Immature natural killer cell (primary cell): ENCODE data around the gene ST6GALNAC4. TPM values are rescaled to one million over a fixed set of nuclear protein-coding genes. Genes with fewer than 3 reads are reported as not detected.
A peak's percentile ranks its signal among the peaks of the same experiment; 100 is the strongest.

ENCODE experiments used
- DNase-seq, 3 donors: peaks; one replicate each; pipeline ENCODE4 v3.0.0; 2022; ENCODE audit warnings: mixed read lengths in 1 of 3
- H3K27ac Mint-ChIP-seq, 6 donors: one replicate each; pipeline ENCODE4 v1.8.0; 2020; ENCODE audit warnings: mixed read lengths in 6 of 6, mild to moderate bottlenecking in 5 of 6, inconsistent platforms in 4 of 6, moderate library complexity in 3 of 6
- H3K27me3 Mint-ChIP-seq, 3 donors: one replicate each; pipeline ENCODE4 v1.8.0; 2020 to 2021; ENCODE audit warnings: low read depth in 3 of 3, mild to moderate bottlenecking in 3 of 3, mixed read lengths in 3 of 3, moderate library complexity in 3 of 3, inconsistent platforms in 1 of 3
- H3K36me3 Mint-ChIP-seq, 3 donors: one replicate each; pipeline ENCODE4 v1.8.0; 2020; ENCODE audit warnings: mixed read lengths in 3 of 3, inconsistent platforms in 2 of 3, mild to moderate bottlenecking in 2 of 3
- H3K4me1 Mint-ChIP-seq, 2 donors: one replicate each; pipeline ENCODE4 v1.8.0; 2020; ENCODE audit warnings: inconsistent platforms in 2 of 2, mild to moderate bottlenecking in 2 of 2, mixed read lengths in 2 of 2, moderate library complexity in 1 of 2
- H3K4me3 Mint-ChIP-seq, 5 donors: one replicate each; pipeline ENCODE4 v1.8.0; 2020; ENCODE audit warnings: mild to moderate bottlenecking in 5 of 5, mixed read lengths in 5 of 5, inconsistent platforms in 3 of 5, moderate library complexity in 3 of 5
- H3K9me3 Mint-ChIP-seq, 6 donors: one replicate each; pipeline ENCODE4 v1.8.0; 2020; ENCODE audit warnings: mild to moderate bottlenecking in 6 of 6, mixed read lengths in 6 of 6, inconsistent platforms in 4 of 6, moderate library complexity in 3 of 6
- polyA plus RNA-seq, 3 donors: library from polyadenylated mRNA; unstranded; fragments of 300-500 nt; fragmentation: Illumina TruSeq; gene quantifications; one replicate each; pipeline ENCODE4 v1.2.3, GENCODE V29; 2021

Gene ST6GALNAC4
- polyA plus RNA-seq, 3 donors from 2014 or later = 8.7 to 20.1 (median 9.1) TPM

DNA sequence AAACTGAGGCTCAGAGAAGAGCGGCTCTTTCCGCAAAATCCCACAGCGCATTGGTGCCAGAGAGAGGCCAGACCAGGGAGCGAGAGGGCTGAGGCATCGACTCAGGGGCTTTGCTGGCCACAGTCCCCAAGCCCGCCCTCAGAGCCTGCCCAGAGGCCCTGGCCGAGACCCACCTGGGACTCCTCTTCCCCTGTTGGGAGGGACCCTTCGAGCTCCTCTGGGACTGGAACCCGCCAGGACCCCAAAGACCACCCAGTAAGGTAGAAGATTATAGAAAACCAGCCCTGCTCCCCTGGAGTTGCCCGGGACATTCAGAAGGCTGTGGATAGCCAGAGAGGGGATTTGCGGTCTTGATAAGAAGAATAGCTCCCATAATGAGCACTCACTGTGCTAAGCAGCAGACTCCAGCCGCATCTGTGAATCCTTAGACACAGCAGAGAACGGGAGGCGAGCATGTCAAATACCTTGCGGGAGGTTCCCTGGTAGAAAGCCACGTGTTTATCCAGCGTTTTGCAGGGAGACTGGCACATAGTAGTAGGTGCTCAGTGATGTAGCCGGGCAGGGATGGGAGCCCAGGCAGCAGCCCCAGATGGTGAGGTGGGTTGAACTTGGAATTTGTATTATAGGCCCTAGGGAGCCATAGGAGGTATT lies 38.7 kb downstream of the ST6GALNAC4 start:
- DNase-seq = no peak
- Mint-ChIP-seq H3K27ac (peak overlapping the region in 3 of 6 donors; percentile 11 to 61 (median 30)), H3K36me3 (peaks cover 0 to 6% (median 3%) of the 10 kb centered on the region in 3 donors), H3K9me3 (no peaks in the 10 kb centered on the region), H3K4me3 (no peak overlapping the region), H3K4me1 (peaks cover 13% of the 10 kb centered on the region in 2 donors), H3K27me3 (peaks cover 0 to 5% (median 2%) of the 10 kb centered on the region in 3 donors)

DNA sequence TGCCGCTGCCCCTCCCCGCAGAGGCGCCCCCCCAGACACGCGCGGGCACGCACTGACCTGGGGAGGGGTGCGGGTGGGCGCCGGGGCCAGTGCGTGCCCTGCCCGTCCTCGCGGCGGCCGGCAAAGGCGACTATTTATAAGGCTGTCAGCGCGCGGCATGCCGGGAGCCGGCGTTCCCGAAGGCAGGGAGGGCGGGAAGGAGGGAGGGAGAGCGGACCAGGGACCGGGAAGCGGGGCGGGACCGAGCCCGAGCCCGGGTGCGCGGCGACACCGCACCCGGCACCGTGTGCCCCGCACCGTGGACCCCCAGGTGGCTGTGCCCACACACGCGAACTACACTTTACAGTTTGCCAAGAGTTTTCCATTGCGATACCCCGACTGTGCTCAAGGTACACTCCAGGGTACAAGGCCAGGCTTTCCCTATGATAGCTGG lies 39.3 kb downstream of the ST6GALNAC4 start, which contains the start of gene AK1:
Gene AK1, minus strand, starts transcription at position 110 of the 433 bp plus-strand sequence. CDS start 3,058 bp downstream, outside the sequence.
- Mint-ChIP-seq H3K4me3 (peak within 1 kb of the TSS in 2 of 5 donors; percentile 15 to 46), H3K4me1 (peaks cover 11 to 13% of the 10 kb centered on the region in 2 donors), H3K27ac (peak within 1 kb of the TSS in 3 of 6 donors; percentile 30 to 62 (median 61))

DNA sequence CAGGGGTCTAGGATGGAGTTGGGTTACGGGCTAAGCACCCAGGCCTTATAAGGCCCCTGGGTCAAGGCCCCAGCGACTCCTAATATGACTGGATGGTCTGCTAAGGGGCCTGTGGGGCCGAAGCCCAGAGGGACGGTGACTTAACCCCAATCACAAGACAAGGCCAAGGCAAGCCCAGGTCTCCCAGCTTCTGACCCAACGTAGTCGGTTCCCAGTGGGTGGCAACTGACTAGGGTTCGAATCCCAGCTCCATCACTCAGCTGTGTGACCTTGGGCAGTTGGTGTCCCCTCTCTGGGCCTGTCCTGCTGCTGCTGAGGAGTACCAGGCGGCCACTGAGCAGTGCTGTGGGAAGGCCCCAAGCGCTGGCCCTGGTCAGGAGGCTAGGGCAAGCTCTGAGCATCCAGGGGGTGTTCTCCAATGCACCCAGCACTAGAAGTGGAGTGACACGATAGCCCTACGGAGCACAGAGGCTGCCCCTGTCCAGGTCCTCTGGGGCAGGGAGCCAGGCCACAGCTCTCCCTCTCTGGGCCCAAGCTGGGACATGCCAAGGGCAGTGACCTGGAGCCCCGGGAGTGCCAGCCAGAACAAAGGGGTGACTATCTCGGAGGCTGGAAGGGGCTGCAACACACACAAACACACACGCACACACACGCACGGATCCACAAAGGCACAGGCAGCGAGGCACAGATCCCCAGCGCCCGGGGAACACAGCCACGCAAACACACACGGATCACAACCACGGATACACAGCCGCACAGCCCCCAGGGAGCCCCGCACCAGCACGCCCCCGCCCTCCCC lies 39.9 kb downstream of the ST6GALNAC4 start:
- Mint-ChIP-seq H3K9me3 (no peaks in the 10 kb centered on the region), H3K4me1 (peaks cover 10 to 13% of the 10 kb centered on the region in 2 donors), H3K4me3 (peak overlapping the region in 2 of 5 donors; percentile 15 to 46), H3K27me3 (peaks cover 2 to 5% (median 2%) of the 10 kb centered on the region in 3 donors), H3K27ac (peak overlapping the region in 1 of 6 donors; percentile 62), H3K36me3 (peaks cover 0 to 8% (median 3%) of the 10 kb centered on the region in 3 donors)
- DNase-seq = no peak

More for the DNA sequence above, 39.3 kb downstream of the ST6GALNAC4 start, which contains the start of gene AK1:
- Mint-ChIP-seq H3K36me3 (peaks cover 0 to 6% (median 3%) of the 10 kb centered on the region in 3 donors), H3K27me3 (peaks cover 0 to 5% (median 2%) of the 10 kb centered on the region in 3 donors), H3K9me3 (no peaks in the 10 kb centered on the region)
- DNase-seq = no peak

DNA sequence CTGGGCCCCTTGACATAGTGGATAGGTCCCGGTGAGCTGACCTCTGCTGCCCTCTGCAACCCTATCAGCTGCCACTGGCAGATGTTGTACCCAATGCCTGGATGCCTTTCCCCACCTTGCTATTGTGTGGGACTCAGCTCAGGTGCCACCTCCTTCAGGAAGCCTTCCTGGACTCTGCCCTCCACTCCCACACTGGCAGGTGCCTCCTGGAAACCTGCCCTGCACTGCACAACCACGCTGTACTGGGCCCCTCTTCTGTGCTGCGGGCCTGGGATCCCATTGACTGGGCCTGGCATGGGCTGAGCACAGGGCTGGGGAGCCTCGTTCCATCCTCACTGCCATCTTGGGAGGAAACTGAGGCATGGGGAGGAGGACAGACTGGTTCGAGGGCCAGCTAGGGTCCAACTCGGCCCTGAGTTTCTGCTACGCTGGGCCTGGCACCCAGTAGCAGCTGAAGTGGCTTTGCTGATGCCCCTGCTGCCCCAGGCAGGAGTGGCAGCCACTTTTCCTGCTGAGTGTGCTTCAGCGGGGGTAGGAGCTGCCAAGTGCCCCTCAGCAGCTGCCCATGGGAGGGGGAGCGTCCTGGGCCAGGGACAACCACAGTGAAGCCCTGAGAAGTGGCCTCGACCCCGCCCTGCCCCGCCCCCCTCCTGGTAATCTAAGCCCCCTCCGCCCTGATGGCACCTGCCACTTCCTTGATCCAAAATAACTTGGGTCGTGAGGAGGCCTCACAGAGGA lies 40.6 kb downstream of the ST6GALNAC4 start:
- H3K4me3 Mint-ChIP-seq = no peak overlapping the region
- H3K27me3 Mint-ChIP-seq = peaks cover 2 to 5% (median 2%) of the 10 kb centered on the region in 3 donors
- DNase-seq = no peak
- H3K9me3 Mint-ChIP-seq = no peaks in the 10 kb centered on the region
- H3K4me1 Mint-ChIP-seq = peaks cover 10 to 13% of the 10 kb centered on the region in 2 donors
- H3K36me3 Mint-ChIP-seq = peaks cover 0 to 15% (median 3%) of the 10 kb centered on the region in 3 donors
- no peak overlapping the region for H3K27ac Mint-ChIP-seq

DNA sequence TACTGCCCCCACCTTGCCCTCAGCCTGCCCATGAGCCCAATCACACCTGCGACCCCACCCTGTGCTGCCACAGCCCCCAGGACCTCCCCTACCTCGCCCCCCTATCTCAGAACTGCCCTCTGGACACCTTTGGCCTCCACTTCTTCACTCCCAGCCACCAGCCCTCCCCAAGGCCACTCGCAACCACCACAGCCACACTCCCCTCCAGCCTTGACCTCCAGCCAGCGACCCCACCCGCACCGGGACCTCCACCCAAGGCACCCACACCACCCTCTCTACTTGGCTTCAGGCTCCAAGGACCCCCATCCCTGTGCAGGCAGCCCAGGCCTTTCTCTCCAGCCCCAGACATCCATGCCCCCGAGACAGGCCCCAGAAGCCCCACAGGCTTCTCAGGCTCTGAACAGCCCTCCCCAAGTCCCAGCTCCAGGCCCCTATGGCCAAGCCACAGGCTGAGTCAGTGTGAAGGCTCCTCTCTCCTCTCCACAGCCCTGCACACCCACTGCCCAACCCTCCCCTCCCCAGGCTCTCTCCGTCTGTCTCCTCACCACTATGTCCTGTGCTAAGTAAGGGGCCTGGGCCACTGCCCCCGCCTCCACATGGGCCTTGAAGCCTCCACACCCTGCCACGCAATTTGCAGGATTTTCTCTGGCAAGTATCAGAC lies 41.4 kb downstream of the ST6GALNAC4 start:
- Mint-ChIP-seq H3K4me1 (peaks cover 10 to 13% of the 10 kb centered on the region in 2 donors), H3K27me3 (peaks cover 2 to 5% (median 3%) of the 10 kb centered on the region in 3 donors), H3K27ac (no peak overlapping the region), H3K4me3 (no peak overlapping the region), H3K36me3 (peaks cover 0 to 15% (median 3%) of the 10 kb centered on the region in 3 donors), H3K9me3 (no peaks in the 10 kb centered on the region)
- DNase-seq = no peak

DNA sequence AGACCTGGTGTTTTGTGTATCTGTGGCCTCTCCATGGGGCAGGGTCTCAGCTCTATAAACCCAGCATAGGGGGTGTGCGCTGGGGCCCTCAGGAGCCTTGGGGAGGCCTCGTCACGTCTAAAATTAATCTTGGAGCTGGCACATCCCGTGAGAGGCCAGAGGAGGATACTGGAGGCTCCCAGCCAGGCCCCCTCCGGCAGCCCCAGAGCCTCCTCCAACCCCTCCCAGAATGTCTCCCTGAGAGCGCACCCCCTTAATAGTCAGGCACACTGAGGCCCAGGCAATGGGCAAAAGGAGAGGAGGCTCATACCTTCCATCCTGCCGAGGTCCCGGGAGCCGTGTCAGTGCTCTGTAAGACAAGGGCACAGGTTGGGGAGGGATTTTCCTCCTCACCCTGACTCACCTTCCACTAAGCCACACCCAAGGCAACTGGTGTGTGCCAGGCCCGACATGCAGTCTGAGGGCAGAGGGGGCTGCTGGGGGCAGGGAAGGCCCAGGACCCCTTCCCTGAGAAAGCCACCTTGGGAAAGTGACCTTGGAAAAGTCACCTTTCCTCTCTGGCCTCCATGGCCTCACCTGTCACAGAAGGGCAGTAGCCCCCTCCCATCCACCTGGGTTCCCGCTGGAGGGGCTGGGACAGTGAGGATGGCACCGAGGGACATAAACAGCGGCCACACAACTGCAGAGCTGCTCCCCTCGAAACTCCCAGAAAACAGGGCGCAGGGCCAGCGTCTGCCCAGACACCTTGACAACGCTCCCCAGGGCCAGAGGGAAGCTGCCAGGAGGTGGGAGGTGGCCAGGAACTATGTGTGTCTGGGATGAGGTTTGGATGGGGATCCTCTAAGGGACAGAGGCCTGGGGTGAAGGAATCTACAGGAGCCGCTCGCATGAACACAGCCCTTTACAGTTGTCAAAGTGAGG lies 42.3 kb downstream of the ST6GALNAC4 start:
- H3K4me1 Mint-ChIP-seq = peaks cover 13 to 15% of the 10 kb centered on the region in 2 donors
- no peak overlapping the region for H3K27ac Mint-ChIP-seq
- H3K36me3 Mint-ChIP-seq = peaks cover 0 to 15% (median 3%) of the 10 kb centered on the region in 3 donors
- H3K27me3 Mint-ChIP-seq = peaks cover 2 to 5% (median 4%) of the 10 kb centered on the region in 3 donors
- no peak overlapping the region for H3K4me3 Mint-ChIP-seq
- no peaks in the 10 kb centered on the region for H3K9me3 Mint-ChIP-seq
- DNase-seq = no peak

DNA sequence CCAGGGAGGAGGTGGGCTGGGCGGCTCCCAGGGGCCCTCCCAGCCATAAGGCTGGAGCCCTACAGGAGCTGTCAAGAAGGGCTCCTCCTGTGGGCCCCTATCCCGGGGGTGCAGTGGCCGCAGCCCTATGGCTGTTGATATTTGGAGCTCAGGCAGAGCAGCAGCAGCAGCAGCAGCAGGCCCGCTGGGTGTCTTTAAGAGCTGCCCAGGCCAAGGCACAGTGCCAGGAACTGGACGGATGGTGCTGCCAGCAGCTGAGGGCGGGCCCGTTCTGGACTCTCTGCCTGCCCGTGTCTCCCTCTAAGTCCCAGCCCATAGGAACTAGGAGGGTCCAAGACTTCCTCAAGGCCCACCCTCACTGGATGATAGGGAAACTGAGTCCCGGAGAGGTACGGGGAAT lies 43.0 kb downstream of the ST6GALNAC4 start:
- peaks cover 12 to 15% of the 10 kb centered on the region in 2 donors for H3K4me1 Mint-ChIP-seq
- peaks cover 0 to 15% (median 3%) of the 10 kb centered on the region in 3 donors for H3K36me3 Mint-ChIP-seq
- no peaks in the 10 kb centered on the region for H3K9me3 Mint-ChIP-seq
- no peak for DNase-seq
- H3K27ac Mint-ChIP-seq = no peak overlapping the region
- H3K27me3 Mint-ChIP-seq = peaks cover under 1 to 4% (median 3%) of the 10 kb centered on the region in 3 donors
- no peak overlapping the region for H3K4me3 Mint-ChIP-seq

DNA sequence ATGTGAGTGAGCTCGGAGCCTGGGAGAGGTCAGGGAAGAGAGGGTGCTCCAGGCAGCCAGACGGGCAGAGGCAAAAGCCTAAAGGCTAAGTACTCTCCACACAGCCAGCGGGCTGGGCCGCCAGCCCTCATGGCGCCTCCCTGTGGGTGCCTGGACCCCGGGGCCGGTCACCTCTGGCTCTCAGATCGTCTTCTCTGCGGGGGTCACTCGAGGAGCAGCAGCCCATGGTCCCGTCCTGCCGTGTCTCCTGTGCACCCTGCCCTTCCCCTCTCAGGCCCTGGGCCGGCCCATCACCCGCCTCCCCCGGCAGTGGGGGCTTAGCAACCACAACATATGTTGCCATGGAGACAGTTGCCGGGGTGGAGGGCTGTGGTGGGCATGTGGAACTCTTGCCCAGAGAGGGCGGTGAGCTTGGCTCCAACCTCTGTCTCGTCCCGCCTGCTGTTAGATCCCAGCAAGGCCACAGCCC lies 43.6 kb downstream of the ST6GALNAC4 start:
- Mint-ChIP-seq H3K4me1 (peaks cover 6 to 14% of the 10 kb centered on the region in 2 donors), H3K36me3 (peaks cover 0 to 15% (median 5%) of the 10 kb centered on the region in 3 donors), H3K9me3 (no peaks in the 10 kb centered on the region), H3K4me3 (no peak overlapping the region), H3K27me3 (peaks cover 0 to 4% (median 3%) of the 10 kb centered on the region in 3 donors), H3K27ac (no peak overlapping the region)
- no peak for DNase-seq

DNA sequence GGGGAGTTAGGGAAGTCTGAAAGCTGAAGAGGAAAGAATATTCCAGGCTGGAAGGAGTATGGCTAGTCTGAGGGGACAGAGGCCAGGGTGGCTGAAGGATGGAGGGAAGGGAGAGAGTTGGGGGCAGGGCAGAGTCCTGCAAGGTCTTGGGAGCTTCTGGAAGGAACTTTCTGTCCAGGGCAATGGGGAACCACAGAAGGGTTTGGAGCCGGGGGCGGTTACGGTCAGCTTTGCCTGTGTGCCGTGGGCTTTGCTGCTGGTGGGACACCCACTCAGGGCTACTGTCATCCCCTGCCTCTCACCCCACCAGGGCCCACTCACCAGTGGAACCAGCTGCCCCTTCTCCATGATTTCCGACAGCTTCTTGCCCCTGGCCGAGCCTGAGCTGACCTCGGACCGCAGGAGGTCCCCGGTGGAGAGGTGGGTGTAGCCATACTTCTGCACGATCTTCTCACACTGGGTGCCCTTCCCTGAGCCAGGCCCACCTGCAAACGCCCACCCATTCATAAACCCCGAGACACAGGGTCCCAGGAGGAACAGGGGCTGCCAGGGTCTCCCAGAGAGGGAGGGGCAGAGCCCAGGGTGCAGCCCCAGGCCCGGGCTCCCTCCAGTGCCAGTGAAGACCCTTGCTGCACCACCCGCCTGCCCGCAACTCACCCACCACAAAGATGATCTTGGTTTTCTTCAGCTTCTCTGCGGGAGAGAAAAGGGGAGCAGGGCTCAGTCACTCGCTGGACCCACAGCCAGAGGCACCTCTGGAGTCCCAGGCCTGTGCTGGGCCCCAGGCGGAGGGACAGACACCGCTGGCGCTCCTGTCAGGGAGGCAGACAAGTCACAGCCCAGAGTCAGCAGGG lies 44.2 kb downstream of the ST6GALNAC4 start:
- Mint-ChIP-seq H3K36me3 (peaks cover 0 to 13% (median 5%) of the 10 kb centered on the region in 3 donors), H3K4me3 (no peak overlapping the region)

DNA sequence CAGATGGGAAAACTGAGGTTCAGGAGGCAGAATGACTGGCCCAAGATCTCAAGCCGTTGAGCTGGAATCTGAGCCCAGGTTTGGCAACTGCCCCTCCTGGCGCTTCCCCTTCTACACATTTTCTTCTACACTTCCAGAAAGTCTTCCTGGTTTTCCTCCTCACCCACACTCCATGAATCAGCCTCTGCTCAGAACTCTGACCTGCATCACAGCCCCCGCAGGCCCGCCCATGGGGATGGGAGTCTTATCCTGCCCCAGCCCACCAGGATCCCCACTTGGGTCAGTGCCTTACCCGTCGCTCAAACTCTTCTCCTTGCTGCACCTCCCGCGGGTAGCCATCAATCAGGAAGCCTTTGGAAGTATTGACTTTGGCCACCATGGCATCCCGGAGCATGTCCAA lies 45.3 kb downstream of the ST6GALNAC4 start:
- no peak overlapping the region for H3K4me3 Mint-ChIP-seq

More for the DNA sequence above, 44.2 kb downstream of the ST6GALNAC4 start:
- H3K27ac Mint-ChIP-seq = peak overlapping the region in 1 of 6 donors; percentile 74
- H3K4me1 Mint-ChIP-seq = peaks cover 0 to 12% of the 10 kb centered on the region in 2 donors
- no peaks in the 10 kb centered on the region for H3K9me3 Mint-ChIP-seq
- no peak for DNase-seq
- peaks cover 0 to 4% (median 3%) of the 10 kb centered on the region in 3 donors for H3K27me3 Mint-ChIP-seq

DNA sequence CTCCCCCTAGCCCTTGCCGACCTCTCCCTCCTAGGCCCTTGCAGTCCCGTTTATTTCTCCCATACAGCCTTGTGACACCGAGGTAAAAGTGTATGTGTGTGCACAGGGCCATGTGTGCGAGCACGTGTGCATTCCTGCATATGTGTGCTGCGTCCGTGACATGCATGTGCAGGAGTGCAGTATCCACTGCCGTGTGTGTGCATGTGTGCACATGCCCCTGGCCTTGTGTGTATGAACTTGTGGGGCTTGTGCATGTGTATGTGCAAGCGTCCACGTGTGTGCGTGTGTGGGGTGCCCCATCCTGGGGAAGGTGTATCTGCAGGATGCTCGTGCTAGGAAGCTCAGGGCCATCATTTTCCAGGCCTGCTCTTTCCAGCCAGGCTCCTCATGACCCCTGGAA lies 46.0 kb downstream of the ST6GALNAC4 start:
- Mint-ChIP-seq H3K9me3 (no peaks in the 10 kb centered on the region), H3K4me1 (peaks cover 7 to 10% of the 10 kb centered on the region in 2 donors), H3K27me3 (peaks cover 0 to 4% (median 0%) of the 10 kb centered on the region in 3 donors), H3K27ac (no peak overlapping the region), H3K36me3 (peaks cover 0 to 13% (median 5%) of the 10 kb centered on the region in 3 donors), H3K4me3 (no peak overlapping the region)
- DNase-seq = no peak

More for the DNA sequence above, 45.3 kb downstream of the ST6GALNAC4 start:
- no peaks in the 10 kb centered on the region for H3K9me3 Mint-ChIP-seq
- H3K36me3 Mint-ChIP-seq = peaks cover 0 to 13% (median 5%) of the 10 kb centered on the region in 3 donors
- H3K4me1 Mint-ChIP-seq = peaks cover under 1 to 6% of the 10 kb centered on the region in 2 donors
- H3K27me3 Mint-ChIP-seq = peaks cover 0 to 4% (median 0%) of the 10 kb centered on the region in 3 donors
- peak overlapping the region in 1 of 6 donors; percentile 40 for H3K27ac Mint-ChIP-seq
- no peak for DNase-seq
